Upper lobe of left lung (tissue), 6 donors: ENCODE data around the gene NAPSA. TPM values are rescaled to one million over a fixed set of nuclear protein-coding genes. Genes with fewer than 3 reads are reported as not detected.
A peak's percentile ranks its signal among the peaks of the same experiment; 100 is the strongest.

Experiments used
- ATAC-seq, 2 donors: fragments of 200-7000 bp; cut with Tn5 transposase; one replicate each; pipeline ENCODE4 v1.9.1; 2022; ENCODE audit warnings: mild to moderate bottlenecking in 2 of 2, moderate library complexity in 2 of 2; ENCODE audit not compliant: low FRiP score in 2 of 2
- DNase-seq, 2 donors: peaks; one replicate each; pipeline ENCODE4 v3.0.0-alpha.2; 2019 to 2020
- H3K27ac ChIP-seq, 4 donors: fragments of 200-600 bp; sonication (generic); one replicate each; pipeline ENCODE4 v1.5.1; 2016 to 2019
- H3K27me3 ChIP-seq, 4 donors: fragments of 200-600 bp; sonication (generic); one replicate each; pipeline ENCODE4 v1.5.1; 2017 to 2019
- H3K36me3 ChIP-seq, 4 donors: fragments of 200-600 bp; sonication (generic); one replicate each; pipeline ENCODE4 v1.5.1; 2016 to 2019
- H3K4me1 ChIP-seq, 4 donors: fragments of 200-600 bp; sonication (generic); one replicate each; pipeline ENCODE4 v1.5.1; 2018 to 2019
- H3K4me3 ChIP-seq, 4 donors: fragments of 200-600 bp; sonication (generic); one replicate each; pipeline ENCODE4 v1.5.1; 2017 to 2019; ENCODE audit warnings: mild to moderate bottlenecking in 2 of 4, moderate library complexity in 1 of 4
- H3K9me3 ChIP-seq, 4 donors: fragments of 200-600 bp; sonication (generic); one replicate each; pipeline ENCODE4 v1.5.1; 2018 to 2019
- CTCF ChIP-seq, 6 experiments: fragments of 450-650 bp in 4 of 6; fragments of 200-600 bp in 2 of 6; sonication (generic) in 2 of 6; IDR thresholded peaks; one replicate each; pipeline ENCODE4 v1.5.1; 2016 to 2019; ENCODE audit warnings: antibody characterized with exemption in 6 of 6
- EP300 ChIP-seq, 4 donors: sonication (generic); formaldehyde crosslinking; IDR thresholded peaks; one replicate each; pipeline ENCODE4 v1.5.1; 2017; ENCODE audit warnings: antibody characterized with exemption in 4 of 4, control low read depth in 2 of 4
- POLR2A ChIP-seq, 4 donors: fragments of 450-650 bp; IDR thresholded peaks; one replicate each; pipeline ENCODE4 v1.5.1; 2016 to 2017; ENCODE audit warnings: antibody characterized with exemption in 4 of 4, mild to moderate bottlenecking in 2 of 4
- POLR2AphosphoS5 ChIP-seq, 2 donors: sonication (generic); formaldehyde crosslinking; IDR thresholded peaks; one replicate each; pipeline ENCODE4 v1.5.1; 2017; ENCODE audit warnings: antibody characterized with exemption in 2 of 2
- WGBS, 2 donors: methylation state at CpG; one replicate each; pipeline ENCODE4 v1.1.5; 2017 to 2018; 5-methylcytosine and 5-hydroxymethylcytosine counted together
- total RNA-seq, 6 donors: library from RNA; depleted of rRNA in 4 of 6; stranded (reverse); fragments of >200 nt in 4 of 6; gene quantifications; one replicate each; pipeline versions ENCODE4 v1.1.0 to v1.2.1, GENCODE V29; 2016 to 2021
- donor health status: DM: no; HTN: no; CAD: no; lungs with moderate emphysema.
- donor health status: DM: no; HTN: yes; CAD: no; lungs with severe emphysema.

Gene NAPSA
- total RNA-seq, result 1,000 to 10,000 TPM; 1,043 to 3,140 (median 1,660) TPM

DNA sequence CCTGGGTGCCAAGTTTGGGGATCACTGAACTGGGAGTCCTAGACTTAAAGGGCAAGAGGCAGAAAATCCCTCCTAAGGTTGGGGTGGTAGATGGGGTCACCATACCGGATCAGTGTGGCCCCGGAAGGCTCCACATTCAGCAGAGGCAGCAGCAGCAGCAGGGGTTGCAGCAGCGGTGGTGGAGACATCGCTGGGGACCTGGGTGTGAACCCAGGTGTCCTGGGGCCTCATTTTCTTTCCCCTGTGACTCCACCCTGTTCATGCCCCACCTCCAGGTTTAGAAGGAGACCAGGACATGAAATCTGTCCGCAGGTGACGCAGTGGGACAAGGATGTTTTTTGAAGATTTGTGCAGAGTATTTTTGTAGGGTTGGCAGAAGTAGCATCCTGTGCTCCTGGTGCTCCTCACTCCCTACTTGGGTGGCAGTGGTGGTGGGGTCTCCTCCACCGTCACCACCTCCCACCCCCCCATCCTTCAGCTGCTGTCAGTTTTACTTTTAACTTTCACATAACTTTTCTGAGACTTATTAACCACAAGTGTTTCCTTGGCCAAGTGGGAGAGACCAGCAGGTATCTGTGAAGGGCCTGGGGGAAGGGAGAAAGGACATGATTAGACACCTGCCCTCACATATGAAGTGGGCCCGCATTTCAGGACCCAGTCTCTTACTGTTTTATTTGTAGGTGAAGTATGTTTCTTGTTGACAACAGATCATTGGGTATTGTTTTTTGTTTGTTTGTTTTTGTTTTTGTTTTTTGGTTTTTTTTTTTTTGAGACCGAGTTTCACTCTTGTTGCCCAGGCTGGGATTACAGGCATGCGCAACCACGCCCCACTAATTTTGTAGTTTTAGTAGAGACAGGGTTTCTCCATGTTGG is at the start of gene NAPSA:
Gene NAPSA (minus strand): TSS at position 206 of the 873 bp plus-strand sequence. CDS start 18 bp downstream, at position 188.
- Histone ChIP-seq H3K4me1 (peaks cover 4 to 20% (median 6%) of the 10 kb centered on the region in 4 donors), H3K27ac (peak within 1 kb of the TSS; percentile 75 to 86 (median 80)), H3K9me3 (no peaks in the 10 kb centered on the region), H3K27me3 (no peaks in the 10 kb centered on the region), H3K4me3 (peak within 1 kb of the TSS in 3 of 4 donors; percentile 45 to 57 (median 49)), H3K36me3 (peaks cover 0 to 3% (median 0%) of the 10 kb centered on the region in 4 donors)
- TF ChIP-seq CTCF (IDR thresholded peaks at IDR 0.05), result no peak
- peak in 1 of 2 donors; percentile 52 for TF ChIP-seq POLR2AphosphoS5 (IDR thresholded peaks at IDR 0.05)
- peak in 3 of 4 donors; percentile 47 to 87 (median 74) for TF ChIP-seq POLR2A (IDR thresholded peaks at IDR 0.05)
- no peak for TF ChIP-seq EP300 (IDR thresholded peaks at IDR 0.05)
- ATAC-seq, result peak in 1 of 2 donors; percentile 19
- WGBS, 2 donors, result 62% methylated on average over 7 to 11 of the region's 11 CpGs
- DNase-seq, result peak; percentile 27 to 72

DNA sequence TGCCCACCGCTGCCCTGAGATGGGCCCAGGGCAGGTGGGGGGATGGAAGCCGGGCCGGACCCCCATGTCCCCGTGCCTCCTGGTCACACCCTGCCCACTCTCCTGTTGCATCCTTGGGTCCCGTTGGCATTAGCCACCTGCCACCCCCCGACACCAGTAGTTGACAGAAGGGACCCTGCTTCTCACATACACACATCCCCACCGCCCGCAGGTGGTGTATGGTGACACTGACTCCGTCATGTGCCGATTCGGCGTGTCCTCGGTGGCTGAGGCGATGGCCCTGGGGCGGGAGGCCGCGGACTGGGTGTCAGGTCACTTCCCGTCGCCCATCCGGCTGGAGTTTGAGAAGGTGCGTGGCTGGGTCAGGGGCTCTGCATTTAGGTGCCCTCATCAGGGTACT is 48.1 kb upstream of the NAPSA start:
- WGBS, 2 donors, result 96 to 97% methylated on average over 17 to 21 of the region's 21 CpGs
- H3K36me3 ChIP-seq, result peaks cover 0 to 18% (median 14%) of the 10 kb centered on the region in 4 donors

DNA sequence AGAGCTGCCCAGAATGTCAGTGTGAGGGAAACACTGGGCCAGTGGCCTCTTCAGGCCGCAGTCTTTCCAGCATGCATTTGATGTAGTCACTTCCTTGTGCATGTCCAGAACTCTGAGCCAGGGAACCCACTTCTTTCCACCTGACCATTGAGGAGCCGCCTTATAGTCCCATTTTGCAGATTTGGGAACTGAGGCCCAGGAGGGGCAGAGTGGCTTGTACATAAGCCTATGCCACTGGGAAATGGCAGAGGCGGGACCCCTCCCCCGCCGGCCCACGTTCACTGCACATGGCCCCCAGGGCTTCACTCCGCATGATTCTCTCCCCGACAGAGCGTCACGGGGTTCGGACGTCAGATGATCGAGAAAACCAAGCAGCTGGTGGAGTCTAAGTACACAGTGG is 47.7 kb upstream of the NAPSA start:
- H3K36me3 ChIP-seq, result peaks cover 0 to 20% (median 15%) of the 10 kb centered on the region in 4 donors
- H3K9me3 ChIP-seq, result no peaks in the 10 kb centered on the region
- H3K4me3 ChIP-seq, result no peak overlapping the region
- 95 to 96% methylated on average over 13 of the region's 13 CpGs for WGBS, 2 donors
- peaks cover 0 to under 1% (median 0%) of the 10 kb centered on the region in 4 donors for H3K27me3 ChIP-seq
- H3K27ac ChIP-seq, result no peak overlapping the region
- ATAC-seq, result no peak
- TF ChIP-seq CTCF (IDR thresholded peaks at IDR 0.05), result no peak
- TF ChIP-seq EP300 (IDR thresholded peaks at IDR 0.05), result no peak
- TF ChIP-seq POLR2AphosphoS5 (IDR thresholded peaks at IDR 0.05), result no peak
- TF ChIP-seq POLR2A (IDR thresholded peaks at IDR 0.05), result no peak
- peaks cover 0 to 9% (median 5%) of the 10 kb centered on the region in 4 donors for H3K4me1 ChIP-seq
- peak in 1 of 2 donors; percentile 71 for DNase-seq

More for the DNA sequence above, 48.1 kb upstream of the NAPSA start:
- Histone ChIP-seq H3K9me3 (no peaks in the 10 kb centered on the region), H3K4me3 (no peak overlapping the region), H3K27me3 (peaks cover 0 to 5% (median 1%) of the 10 kb centered on the region in 4 donors), H3K4me1 (peaks cover 0 to 11% (median 5%) of the 10 kb centered on the region in 4 donors), H3K27ac (no peak overlapping the region)
- ATAC-seq (no peak), DNase-seq (peak in 1 of 2 donors; percentile 79)
- TF ChIP-seq POLR2A (IDR thresholded peaks at IDR 0.05) (no peak), EP300 (IDR thresholded peaks at IDR 0.05) (no peak), POLR2AphosphoS5 (IDR thresholded peaks at IDR 0.05) (no peak), CTCF (IDR thresholded peaks at IDR 0.05) (no peak)

- ATAC-seq (no peak), DNase-seq (no peak)
- peaks cover 0 to 25% (median 17%) of the 10 kb centered on the region in 4 donors for H3K36me3 ChIP-seq
- no peak overlapping the region for H3K27ac ChIP-seq
- H3K4me3 ChIP-seq, result no peak overlapping the region
- peaks cover 0 to 9% (median 5%) of the 10 kb centered on the region in 4 donors for H3K4me1 ChIP-seq
- 95 to 97% methylated on average over 2 of the region's 2 CpGs for WGBS, 2 donors
- TF ChIP-seq CTCF (IDR thresholded peaks at IDR 0.05) (no peak), EP300 (IDR thresholded peaks at IDR 0.05) (no peak), POLR2A (IDR thresholded peaks at IDR 0.05) (no peak), POLR2AphosphoS5 (IDR thresholded peaks at IDR 0.05) (no peak)
- H3K27me3 ChIP-seq, result no peaks in the 10 kb centered on the region
- H3K9me3 ChIP-seq, result no peaks in the 10 kb centered on the region
Observed at GRCh38 chr19:50412419-50412818, 47.0 kb upstream of the NAPSA start.
